GM19324 (cell line): ENCODE results near the gene KDM4B.

Experiments
- ATAC-seq: cut with Tn5 transposase; IDR thresholded peaks from one replicate; pipeline ENCODE4 v1.9.1; 2021; ENCODE audit warnings: mild to moderate bottlenecking, moderate library complexity; ENCODE audit not compliant: unreplicated experiment, low FRiP score

KDM4B gene

GRCh38 chr19:5130371-5131030, 161.6 kb downstream of the KDM4B start:
- ATAC-seq, result no peak

GRCh38 chr19:5131031-5131505, 162.2 kb downstream of the KDM4B start:
- no peak for ATAC-seq

- no peak for ATAC-seq
Observed at GRCh38 chr19:5131506-5132205, 162.7 kb downstream of the KDM4B start.

GRCh38 chr19:5132206-5132560, 163.3 kb downstream of the KDM4B start:
- ATAC-seq, result no peak

- no peak for ATAC-seq
Observed at GRCh38 chr19:5132698-5133651, 164.1 kb downstream of the KDM4B start.

GRCh38 chr19:5133986-5134595, 165.2 kb downstream of the KDM4B start:
- ATAC-seq, result no peak

- ATAC-seq, result no peak
Observed at GRCh38 chr19:5134691-5135090, 165.8 kb downstream of the KDM4B start.

GRCh38 chr19:5136073-5136855, 167.4 kb downstream of the KDM4B start:
- ATAC-seq, result no peak

- no peak for ATAC-seq
Observed at GRCh38 chr19:5137114-5137513, 168.2 kb downstream of the KDM4B start.

GRCh38 chr19:5137571-5138124, 168.7 kb downstream of the KDM4B start:
- ATAC-seq, result no peak

- no peak for ATAC-seq
Observed at GRCh38 chr19:5138606-5139582, 170.0 kb downstream of the KDM4B start.

- ATAC-seq, result no peak
Observed at GRCh38 chr19:5139583-5140325, 170.8 kb downstream of the KDM4B start.

GRCh38 chr19:5141129-5141849, 172.4 kb downstream of the KDM4B start:
- ATAC-seq, result no peak

- ATAC-seq, result no peak
Observed at GRCh38 chr19:5141850-5142724, 173.2 kb downstream of the KDM4B start.

GRCh38 chr19:5142725-5143097, 173.8 kb downstream of the KDM4B start:
- ATAC-seq, result no peak
